ENCODE measurements around the gene BSDC1.

BSDC1 gene

GRCh38 chr1:32361674-32362473, 32.4 kb downstream of the BSDC1 start:
- no peak overlapping the region for H2AFZ ChIP-seq (ENCODE audit: low read depth, low read length)
- H3K4me3 ChIP-seq (ENCODE audit: low read depth in 1 of 2, low read length in 2 of 2), result no peak overlapping the region

GRCh38 chr1:32361308-32361673, 33.0 kb downstream of the BSDC1 start:
- Histone ChIP-seq H3K79me2 (ENCODE audit: insufficient read depth, low read length) (no peaks in the 10 kb centered on the region), H2AFZ (ENCODE audit: low read depth, low read length) (no peak overlapping the region), H3K4me2 (ENCODE audit: insufficient read depth, low read length) (no peak overlapping the region), H3K9me3 (ENCODE audit: insufficient read depth, low read length, severe bottlenecking) (no peaks in the 10 kb centered on the region), H4K20me1 (ENCODE audit: insufficient read depth, low read length) (no peaks in the 10 kb centered on the region; the same call in 1 of the 2 replicates), H3K4me1 (ENCODE audit: insufficient read depth, low read length) (no peaks in the 10 kb centered on the region), H3K27me3 (ENCODE audit: insufficient read depth, low read length, poor library complexity) (no peaks in the 10 kb centered on the region), H3K9ac (ENCODE audit: low read depth, low read length) (no peak overlapping the region), H3K27ac (ENCODE audit: low read length) (no peak overlapping the region), H3K4me3 (ENCODE audit: low read depth in 1 of 2, low read length in 2 of 2) (no peak overlapping the region), H3K36me3 (ENCODE audit: insufficient read depth, low read length) (peaks cover 38% of the 10 kb centered on the region)
- TF ChIP-seq EZH2 (IDR thresholded peaks at IDR 0.05; ENCODE audit: borderline replicate concordance, low read depth, low read length, severe bottlenecking) (no peak), CTCF (IDR thresholded peaks at IDR 0.05; ENCODE audit: borderline replicate concordance, extremely low read depth, low read length, poor library complexity, severe bottlenecking) (no peak)
- DNase-seq (no peak), ATAC-seq (ENCODE audit: insufficient read depth, low read depth) (no peak)

More at GRCh38 chr1:32361674-32362473, 32.4 kb downstream of the BSDC1 start:
- Histone ChIP-seq H3K4me2 (ENCODE audit: insufficient read depth, low read length) (no peak overlapping the region), H4K20me1 (ENCODE audit: insufficient read depth, low read length) (no peaks in the 10 kb centered on the region; the same call in 1 of the 2 replicates), H3K4me1 (ENCODE audit: insufficient read depth, low read length) (no peaks in the 10 kb centered on the region), H3K9me3 (ENCODE audit: insufficient read depth, low read length, severe bottlenecking) (no peaks in the 10 kb centered on the region), H3K36me3 (ENCODE audit: insufficient read depth, low read length) (peaks cover 44% of the 10 kb centered on the region), H3K27ac (ENCODE audit: low read length) (no peak overlapping the region), H3K79me2 (ENCODE audit: insufficient read depth, low read length) (no peaks in the 10 kb centered on the region), H3K27me3 (ENCODE audit: insufficient read depth, low read length, poor library complexity) (no peaks in the 10 kb centered on the region), H3K9ac (ENCODE audit: low read depth, low read length) (no peak overlapping the region)
- ATAC-seq (ENCODE audit: insufficient read depth, low read depth) (no peak), DNase-seq (no peak)
- no peak for TF ChIP-seq CTCF (IDR thresholded peaks at IDR 0.05; ENCODE audit: borderline replicate concordance, extremely low read depth, low read length, poor library complexity, severe bottlenecking)
- TF ChIP-seq EZH2 (IDR thresholded peaks at IDR 0.05; ENCODE audit: borderline replicate concordance, low read depth, low read length, severe bottlenecking), result no peak

- H3K27me3 ChIP-seq (ENCODE audit: insufficient read depth, low read length, poor library complexity), result no peaks in the 10 kb centered on the region
Observed at GRCh38 chr1:32358435-32358834, 35.8 kb downstream of the BSDC1 start.

More at GRCh38 chr1:32358435-32358834, 35.8 kb downstream of the BSDC1 start:
- H4K20me1 ChIP-seq (ENCODE audit: insufficient read depth, low read length), result no peaks in the 10 kb centered on the region; the same call in 1 of the 2 replicates
- no peak for TF ChIP-seq CTCF (IDR thresholded peaks at IDR 0.05; ENCODE audit: borderline replicate concordance, extremely low read depth, low read length, poor library complexity, severe bottlenecking)
- no peak for TF ChIP-seq EZH2 (IDR thresholded peaks at IDR 0.05; ENCODE audit: borderline replicate concordance, low read depth, low read length, severe bottlenecking)
- H3K4me2 ChIP-seq (ENCODE audit: insufficient read depth, low read length), result no peak overlapping the region
- peaks cover 19% of the 10 kb centered on the region for H3K36me3 ChIP-seq (ENCODE audit: insufficient read depth, low read length)
- H3K9me3 ChIP-seq (ENCODE audit: insufficient read depth, low read length, severe bottlenecking), result no peaks in the 10 kb centered on the region
- no peak for DNase-seq
- no peak overlapping the region for H3K9ac ChIP-seq (ENCODE audit: low read depth, low read length)
- H2AFZ ChIP-seq (ENCODE audit: low read depth, low read length), result no peak overlapping the region
- ATAC-seq (ENCODE audit: insufficient read depth, low read depth), result no peak
- no peak overlapping the region for H3K27ac ChIP-seq (ENCODE audit: low read length)
- no peaks in the 10 kb centered on the region for H3K79me2 ChIP-seq (ENCODE audit: insufficient read depth, low read length)
- H3K4me1 ChIP-seq (ENCODE audit: insufficient read depth, low read length), result no peaks in the 10 kb centered on the region
- H3K4me3 ChIP-seq (ENCODE audit: low read depth in 1 of 2, low read length in 2 of 2), result no peak overlapping the region

Measured in DND-41 (cell line).